Stimulated activated CD4-positive, alpha-beta T cell treated with anti-CD3 and anti-CD28 coated beads, Interleukin-4, amount 100 ng/mL, for 48 hours (primary cell): ENCODE measurements around the gene CYP2J2.
"Not testable (repeated sequence)": the region's sequence is repeated elsewhere in the genome, so short reads cannot be mapped to it uniquely, and the experiment has no call there.

ENCODE experiments used
- DNase-seq, 2 donors: peaks; one replicate each; pipeline ENCODE4 v3.0.0-alpha.2; 2020; ENCODE audit warnings: low read depth in 2 of 2

CYP2J2 gene, protein sequence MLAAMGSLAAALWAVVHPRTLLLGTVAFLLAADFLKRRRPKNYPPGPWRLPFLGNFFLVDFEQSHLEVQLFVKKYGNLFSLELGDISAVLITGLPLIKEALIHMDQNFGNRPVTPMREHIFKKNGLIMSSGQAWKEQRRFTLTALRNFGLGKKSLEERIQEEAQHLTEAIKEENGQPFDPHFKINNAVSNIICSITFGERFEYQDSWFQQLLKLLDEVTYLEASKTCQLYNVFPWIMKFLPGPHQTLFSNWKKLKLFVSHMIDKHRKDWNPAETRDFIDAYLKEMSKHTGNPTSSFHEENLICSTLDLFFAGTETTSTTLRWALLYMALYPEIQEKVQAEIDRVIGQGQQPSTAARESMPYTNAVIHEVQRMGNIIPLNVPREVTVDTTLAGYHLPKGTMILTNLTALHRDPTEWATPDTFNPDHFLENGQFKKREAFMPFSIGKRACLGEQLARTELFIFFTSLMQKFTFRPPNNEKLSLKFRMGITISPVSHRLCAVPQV

GRCh38 chr1:59926381-59927123 lies at the start of gene CYP2J2:
CYP2J2 (minus strand) TSS chr1:59926773; CDS start chr1:59926746, 27 bp downstream.
- peak; percentile 30 to 43 for DNase-seq

DNA sequence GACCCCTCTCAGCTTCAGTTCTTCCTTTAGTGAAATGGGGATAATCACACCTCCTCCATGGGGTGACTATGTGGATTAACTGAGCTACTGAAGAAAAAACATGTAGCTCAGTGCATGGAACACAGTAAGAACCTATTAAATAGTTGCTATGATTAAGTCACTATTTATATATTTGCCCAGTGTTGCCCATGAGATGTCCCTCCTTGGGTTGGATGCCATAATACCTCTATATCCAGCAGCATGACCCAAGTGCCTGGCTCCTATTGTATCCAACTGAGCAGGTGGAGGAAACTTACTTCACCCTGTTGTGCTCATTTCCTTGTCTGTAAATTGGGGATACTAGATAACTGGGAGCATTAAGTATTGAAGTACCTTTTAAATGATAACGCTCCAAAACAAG lies 47.1 kb upstream of the CYP2J2 start:
- no peak for DNase-seq

- no peak for DNase-seq
Measured at GRCh38 chr1:59972216-59972927, 45.8 kb upstream of the CYP2J2 start.

- DNase-seq: peak; percentile 34 to 44
Measured at GRCh38 chr1:59971464-59971911, 44.9 kb upstream of the CYP2J2 start.

DNA sequence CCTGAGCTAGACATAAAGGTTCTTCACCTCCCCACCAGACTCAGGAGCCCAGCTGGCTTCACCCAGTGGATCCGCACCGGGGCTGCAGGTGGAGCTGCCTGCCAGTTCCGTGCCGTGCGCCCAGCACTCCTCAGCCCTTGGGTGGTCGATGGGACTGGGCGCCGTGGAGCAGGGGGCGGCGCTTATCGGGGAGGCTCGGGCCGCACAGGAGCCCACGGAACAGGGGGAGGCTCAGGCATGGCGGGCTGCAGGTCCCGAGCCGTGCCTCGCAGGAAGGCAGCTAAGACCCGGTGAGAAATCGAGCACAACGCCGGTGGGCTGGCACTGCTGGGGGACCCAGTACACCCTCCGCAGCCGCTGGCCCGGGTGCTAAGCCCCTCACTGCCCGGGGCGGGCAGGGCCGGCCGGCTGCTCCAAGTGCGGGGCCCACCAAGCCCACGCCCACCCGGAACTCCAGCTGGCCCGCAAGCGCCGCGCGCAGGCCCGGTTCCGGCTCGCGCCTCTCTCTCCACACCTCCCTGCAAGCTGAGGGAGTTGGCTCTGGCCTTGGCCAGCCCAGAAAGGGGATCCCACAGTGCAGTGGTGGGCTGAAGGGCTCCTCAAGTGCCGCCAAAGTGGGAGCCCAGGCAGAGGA lies 43.1 kb upstream of the CYP2J2 start:
- not testable (repeated sequence) for DNase-seq

- DNase-seq: not testable (repeated sequence)
Measured at GRCh38 chr1:59968746-59969145, 42.2 kb upstream of the CYP2J2 start.

DNA sequence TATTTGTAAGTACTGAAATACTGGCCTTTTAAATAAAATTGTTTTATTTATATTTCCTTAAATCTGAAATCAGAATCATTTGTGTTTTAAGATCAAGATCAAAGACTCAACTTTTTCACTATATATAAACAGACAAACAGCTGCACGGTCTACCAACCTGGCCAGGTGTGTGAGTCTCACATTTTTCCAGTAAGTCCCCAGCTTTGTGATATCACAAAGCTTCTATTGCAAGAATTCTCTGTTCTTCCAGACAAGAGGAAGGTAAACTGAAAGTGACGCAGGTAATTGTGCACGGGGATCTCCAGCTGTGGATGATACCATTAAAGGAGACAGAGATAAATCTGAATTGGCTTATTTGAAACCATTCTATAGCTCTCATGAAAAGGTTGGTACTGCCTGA lies 41.2 kb upstream of the CYP2J2 start:
- DNase-seq: no peak

GRCh38 chr1:59967141-59967697 lies 40.6 kb upstream of the CYP2J2 start:
- no peak for DNase-seq

DNA sequence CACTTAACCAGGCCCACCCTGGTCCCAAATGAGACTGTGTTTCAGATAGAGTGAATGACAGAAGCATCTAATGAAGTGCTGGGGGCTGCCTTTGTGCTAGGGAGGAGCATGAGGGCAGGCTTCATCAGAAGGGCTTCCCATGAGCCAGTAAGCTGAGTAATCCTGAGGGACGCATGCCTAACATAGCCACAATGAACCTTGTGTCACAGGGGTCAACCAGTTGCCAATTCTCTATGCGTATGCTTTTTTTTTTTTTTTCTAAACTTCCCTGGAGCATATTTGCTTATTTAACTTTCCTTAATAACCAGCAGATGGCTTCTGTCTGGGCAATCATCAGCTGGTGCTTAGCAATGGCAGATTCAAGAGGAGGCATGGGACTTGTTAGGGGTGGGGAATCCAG lies 25.5 kb upstream of the CYP2J2 start:
- DNase-seq: no peak

DNA sequence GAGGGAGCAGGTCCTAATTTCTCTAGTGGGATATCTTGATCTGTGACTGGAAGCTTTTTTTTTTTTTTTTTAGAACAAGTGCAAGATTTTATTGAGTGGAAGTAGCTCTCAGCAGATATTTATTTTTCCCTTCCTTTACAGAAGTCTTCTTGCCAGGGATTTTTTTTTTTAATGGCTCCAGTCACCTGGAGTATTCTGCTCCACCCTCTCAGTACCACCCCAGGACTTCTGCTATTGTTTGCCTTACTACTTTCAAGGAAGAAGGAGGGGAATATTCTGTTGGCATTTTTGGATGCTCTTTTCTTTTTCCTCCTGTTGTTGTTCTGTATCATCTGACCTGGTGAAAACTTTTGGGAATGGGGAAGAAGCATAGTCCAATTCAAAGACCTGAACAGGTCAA lies 23.1 kb upstream of the CYP2J2 start:
- DNase-seq: no peak

GRCh38 chr1:59948990-59949389 lies 22.4 kb upstream of the CYP2J2 start:
- no peak for DNase-seq

DNA sequence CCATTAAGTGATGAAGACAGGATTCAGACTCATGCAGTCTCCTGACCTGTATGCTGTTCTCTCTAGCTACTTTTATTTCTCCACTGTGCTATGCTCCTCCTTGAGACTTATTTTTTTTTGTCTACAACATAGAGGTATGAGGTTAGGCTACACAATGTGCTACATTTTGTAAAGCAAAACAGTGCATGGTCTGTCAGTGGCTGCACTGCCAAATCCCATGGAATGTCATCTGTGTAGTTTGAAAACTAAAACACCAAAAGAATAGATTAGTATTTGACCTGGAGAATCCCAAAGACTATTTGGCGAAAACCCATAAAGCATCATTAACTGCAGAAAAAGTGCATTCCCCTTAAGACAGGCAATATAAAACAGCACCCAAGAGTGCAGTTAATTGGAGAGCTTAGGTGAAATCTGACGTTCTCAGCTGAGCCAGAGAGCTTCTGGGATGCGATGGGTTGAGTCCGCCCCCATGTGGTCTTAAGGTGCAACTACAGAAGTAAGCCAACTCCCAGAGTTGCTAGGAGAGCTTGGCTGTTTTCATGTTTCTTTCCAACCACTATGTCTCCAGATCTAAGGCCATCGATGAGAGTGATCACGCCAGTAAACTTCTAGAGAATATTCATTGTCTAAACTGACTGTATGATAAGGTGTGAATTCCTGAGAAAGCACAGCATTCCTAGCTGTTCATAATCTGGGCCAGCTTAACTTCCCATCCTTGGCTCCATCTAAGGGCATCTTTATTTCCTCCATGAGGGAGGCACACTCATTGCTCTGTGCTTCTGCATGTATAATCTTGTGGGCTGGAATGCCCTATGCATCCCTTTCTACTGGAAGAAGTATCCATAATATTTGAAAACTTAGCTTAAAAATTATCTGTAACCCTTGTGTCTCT lies 20.7 kb upstream of the CYP2J2 start:
- DNase-seq: peak; percentile 19 to 32

- no peak for DNase-seq
Measured at GRCh38 chr1:59945790-59946189, 19.2 kb upstream of the CYP2J2 start.

- no peak for DNase-seq
Measured at GRCh38 chr1:59939393-59939792, 12.8 kb upstream of the CYP2J2 start.

- no peak for DNase-seq
Measured at GRCh38 chr1:59937636-59938210, 11.2 kb upstream of the CYP2J2 start.

- no peak for DNase-seq
Measured at GRCh38 chr1:59936358-59936821, 9.8 kb upstream of the CYP2J2 start.

DNA sequence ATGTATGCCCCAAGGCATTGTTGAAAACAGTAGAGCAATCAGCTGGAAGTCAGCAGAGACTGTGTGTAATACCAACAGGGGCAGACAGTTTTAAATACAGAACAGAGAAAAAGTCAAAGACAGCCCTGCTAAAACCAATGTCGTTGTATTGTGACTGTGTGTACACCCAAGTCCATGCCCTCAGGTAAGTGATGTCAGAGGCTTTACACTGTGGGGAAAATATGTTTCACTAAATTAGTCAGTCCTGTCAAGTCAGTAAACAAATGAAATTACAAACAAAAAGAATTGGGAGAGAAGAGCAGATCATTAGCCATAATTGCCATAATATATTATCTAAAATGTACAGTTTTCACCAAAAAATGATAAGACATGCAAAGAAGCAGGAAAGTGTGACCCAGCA lies 2.4 kb upstream of the CYP2J2 start:
- no peak for DNase-seq

- no peak for DNase-seq
Measured at GRCh38 chr1:59927213-59927612, 640 bp upstream of the CYP2J2 start.

GRCh38 chr1:59924653-59925052 lies 1.9 kb downstream of the CYP2J2 start:
- DNase-seq: no peak
